Activated T-helper 2 cell treated with anti-CD3 and anti-CD28 coated beads, Interferon-gamma antibody, Interleukin-2, Interleukin-4, amounts not matched to agents 10 μg/mL and 5 μg/mL and 100 μg/mL, durations not matched to agents 14 hours and 24 hours and 36 hours (primary cell): ENCODE results near the gene PLEKHG2. TPM values are rescaled to one million over a fixed set of nuclear protein-coding genes. Genes with fewer than 3 reads are reported as not detected.

Experiments used
- DNase-seq: peaks from one replicate; pipeline ENCODE4 v3.0.0; 2021; ENCODE audit warnings: low spot score
- H3K27ac Mint-ChIP-seq: one replicate; pipeline ENCODE4 v1.8.0; 2021; ENCODE audit warnings: mixed read lengths
- H3K27me3 Mint-ChIP-seq: one replicate; pipeline ENCODE4 v1.8.0; 2021; ENCODE audit warnings: low read depth, mixed read lengths
- H3K36me3 Mint-ChIP-seq: one replicate; pipeline ENCODE4 v1.8.0; 2021; ENCODE audit warnings: low read depth, mixed read lengths
- H3K4me1 Mint-ChIP-seq: one replicate; pipeline ENCODE4 v1.8.0; 2021; ENCODE audit warnings: low read depth, mixed read lengths
- H3K4me3 Mint-ChIP-seq: one replicate; pipeline ENCODE4 v1.8.0; 2021; ENCODE audit warnings: low read depth, mild to moderate bottlenecking, moderate library complexity, mixed read lengths
- H3K9me3 Mint-ChIP-seq: one replicate; pipeline ENCODE4 v1.8.0; 2021; ENCODE audit warnings: mixed read lengths
- intact Hi-C: fragments of 100-400 bp; cut with micrococcal nuclease; formaldehyde crosslinking; loops from one replicate; pipeline ENCODE4 v1.15.1; 2023
- total RNA-seq: library from RNA; stranded (reverse); gene quantifications from 2 replicates; pipeline ENCODE4 v1.2.3, GENCODE V29; 2022

The PLEKHG2 gene
- total RNA-seq, 1 donor from 2014 or later, result 49.8 TPM

DNA sequence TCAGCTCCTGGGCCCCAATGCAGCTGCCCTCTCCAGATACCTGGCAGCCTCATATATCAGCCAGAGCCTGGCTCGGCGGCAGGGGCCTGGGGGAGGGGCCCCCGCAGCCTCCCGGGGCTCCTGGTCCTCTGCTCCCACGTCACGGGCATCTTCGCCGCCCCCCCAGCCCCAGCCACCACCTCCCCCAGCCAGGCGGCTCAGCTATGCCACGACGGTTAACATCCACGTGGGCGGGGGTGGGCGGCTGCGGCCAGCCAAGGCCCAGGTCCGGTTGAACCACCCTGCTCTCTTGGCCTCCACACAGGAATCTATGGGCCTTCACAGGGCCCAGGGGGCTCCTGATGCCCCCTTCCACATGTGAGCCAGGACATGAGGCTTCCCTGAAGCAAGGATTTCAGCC is 12.5 kb downstream of the PLEKHG2 start:
- H3K4me1 Mint-ChIP-seq, result no peaks in the 10 kb centered on the region
- intact Hi-C loops, result no loop called here
- no peak for DNase-seq
- no peak overlapping the region for H3K4me3 Mint-ChIP-seq
- H3K36me3 Mint-ChIP-seq, result peaks cover 21% of the 10 kb centered on the region
- no peaks in the 10 kb centered on the region for H3K9me3 Mint-ChIP-seq
- no peak overlapping the region for H3K27ac Mint-ChIP-seq
- no peaks in the 10 kb centered on the region for H3K27me3 Mint-ChIP-seq

DNA sequence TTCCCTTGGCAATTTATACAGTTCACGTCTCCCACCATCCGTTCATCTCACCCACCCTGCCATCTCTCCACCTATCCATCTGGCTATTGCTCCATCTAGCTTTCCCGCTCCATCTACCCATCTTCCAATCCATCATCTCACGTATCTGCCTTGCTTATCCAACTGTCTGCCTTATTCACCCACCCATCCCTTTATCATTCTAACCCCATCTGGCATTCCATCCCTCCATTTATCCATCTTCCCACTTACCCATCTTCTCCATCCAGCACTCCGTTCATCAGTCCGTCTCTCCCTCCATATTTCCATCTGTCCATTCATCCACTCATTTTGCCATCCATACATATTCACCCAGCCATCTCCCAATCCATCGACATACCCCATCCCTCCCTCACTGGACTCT is 13.3 kb downstream of the PLEKHG2 start:
- H3K4me3 Mint-ChIP-seq, result no peak overlapping the region
- no peak overlapping the region for H3K27ac Mint-ChIP-seq
- intact Hi-C loops, result no loop called here
- H3K27me3 Mint-ChIP-seq, result no peaks in the 10 kb centered on the region
- H3K9me3 Mint-ChIP-seq, result no peaks in the 10 kb centered on the region
- DNase-seq, result no peak
- peaks cover 6% of the 10 kb centered on the region for H3K4me1 Mint-ChIP-seq
- H3K36me3 Mint-ChIP-seq, result peaks cover 26% of the 10 kb centered on the region

DNA sequence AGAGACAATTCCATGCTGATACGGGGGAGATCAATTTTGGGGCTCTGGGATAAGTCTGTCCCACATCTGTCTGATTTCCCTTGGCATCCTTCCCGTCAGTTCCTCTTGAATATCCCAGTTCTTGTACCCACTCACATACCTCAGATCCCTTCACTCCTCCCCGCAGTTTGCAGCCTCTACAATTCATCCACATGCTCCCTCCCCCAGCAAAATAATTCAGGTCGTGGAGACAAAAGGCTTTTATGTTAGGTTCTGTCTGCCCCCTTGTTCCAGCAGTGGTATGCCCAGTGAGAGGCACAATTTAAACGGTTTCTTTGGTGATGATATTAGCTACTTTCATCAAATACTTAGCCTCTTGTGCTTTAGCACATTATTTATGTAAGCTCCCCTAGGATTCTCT is 13.7 kb downstream of the PLEKHG2 start:
- Mint-ChIP-seq H3K27me3 (no peaks in the 10 kb centered on the region), H3K4me3 (no peak overlapping the region), H3K36me3 (peaks cover 30% of the 10 kb centered on the region), H3K9me3 (no peaks in the 10 kb centered on the region), H3K27ac (no peak overlapping the region), H3K4me1 (peaks cover 10% of the 10 kb centered on the region)
- intact Hi-C loops, result no loop called here
- DNase-seq, result no peak

DNA sequence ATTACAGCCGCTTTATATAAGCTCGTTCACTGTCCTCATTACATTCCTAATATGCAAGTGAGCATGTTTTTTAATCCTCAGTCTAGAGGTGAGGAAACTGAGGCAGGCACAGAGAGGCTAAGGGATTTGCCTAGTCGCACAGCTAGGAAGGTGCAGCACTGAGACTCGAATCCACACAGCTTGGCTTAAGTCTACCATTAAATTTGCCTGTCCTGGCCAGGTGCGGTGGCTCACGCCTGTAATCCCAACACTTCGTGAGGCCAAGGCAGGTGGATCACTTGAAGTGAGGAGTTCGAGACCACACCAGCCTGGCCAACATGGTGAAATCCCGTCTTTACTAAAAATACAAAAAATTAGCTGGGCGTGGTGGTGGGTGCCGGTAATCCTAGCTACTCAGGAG is 15.2 kb downstream of the PLEKHG2 start:
- H3K4me3 Mint-ChIP-seq, result no peak overlapping the region
- no peak for DNase-seq
- peaks cover 38% of the 10 kb centered on the region for H3K36me3 Mint-ChIP-seq
- intact Hi-C loops, result no loop called here
- peaks cover 15% of the 10 kb centered on the region for H3K4me1 Mint-ChIP-seq
- H3K27ac Mint-ChIP-seq, result no peak overlapping the region
- H3K9me3 Mint-ChIP-seq, result no peaks in the 10 kb centered on the region
- H3K27me3 Mint-ChIP-seq, result no peaks in the 10 kb centered on the region

GRCh38 chr19:39428283-39429112 is 16.0 kb downstream of the PLEKHG2 start:
- Mint-ChIP-seq H3K36me3 (peaks cover 42% of the 10 kb centered on the region), H3K4me3 (no peak overlapping the region), H3K27ac (no peak overlapping the region), H3K27me3 (no peaks in the 10 kb centered on the region), H3K9me3 (no peaks in the 10 kb centered on the region), H3K4me1 (peaks cover 21% of the 10 kb centered on the region)
- intact Hi-C loops, result no loop called here
- DNase-seq, result no peak

DNA sequence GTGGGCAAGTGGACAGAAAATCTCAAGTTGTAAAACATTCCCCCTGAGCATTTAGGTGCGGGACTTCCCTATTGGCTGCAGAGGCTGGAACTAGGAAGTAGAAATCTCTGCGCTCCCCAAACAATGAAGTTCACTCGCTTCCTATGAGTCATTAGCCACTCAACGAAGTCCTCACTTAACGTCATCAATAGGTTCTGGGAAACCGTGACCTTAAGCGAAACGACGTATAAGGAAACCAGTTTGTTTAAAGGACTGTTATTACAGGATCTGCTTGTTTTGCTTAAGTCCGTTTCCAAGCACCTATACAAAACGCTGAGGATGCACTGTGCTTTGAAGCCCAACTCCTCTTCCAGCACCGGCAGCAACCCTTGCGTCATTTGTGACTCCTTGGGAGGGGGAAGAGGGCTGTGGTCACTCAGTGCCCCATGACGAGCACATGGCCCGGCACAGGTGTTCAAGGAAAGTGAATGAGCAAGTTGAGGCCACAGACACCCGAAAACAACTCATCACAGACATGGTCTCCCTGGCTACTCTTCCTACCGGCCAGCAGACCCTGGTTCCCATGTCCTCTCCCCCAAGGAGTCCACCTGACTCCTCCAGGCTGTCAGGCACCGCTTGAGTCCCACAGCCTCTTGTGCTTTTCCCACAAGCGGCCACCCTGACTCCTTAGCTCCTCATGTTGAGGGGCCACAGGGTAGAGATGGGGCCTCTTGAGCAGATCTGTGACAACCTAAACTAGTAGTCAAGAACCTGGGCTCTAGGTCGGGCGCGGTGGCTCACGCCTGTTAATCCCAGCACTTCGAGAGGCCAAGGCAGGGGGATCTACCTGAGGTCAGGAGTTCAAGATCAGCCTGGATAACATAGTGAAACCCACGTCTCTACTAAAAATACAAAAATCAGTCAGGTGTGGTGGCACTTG is 18.5 kb downstream of the PLEKHG2 start:
- intact Hi-C loops, result loop anchor here (1.0 to 2.0 kb wide), 2 partner anchors 14 to 19 kb away; partner anchors contain the start of genes PLEKHG2 and SUPT5H
- no peaks in the 10 kb centered on the region for H3K27me3 Mint-ChIP-seq
- peak overlapping the region; percentile 33 for H3K4me3 Mint-ChIP-seq
- H3K4me1 Mint-ChIP-seq, result peaks cover 33% of the 10 kb centered on the region
- H3K9me3 Mint-ChIP-seq, result no peaks in the 10 kb centered on the region
- peaks cover 52% of the 10 kb centered on the region for H3K36me3 Mint-ChIP-seq
- peak; percentile 44 for DNase-seq
- peak overlapping the region; percentile 97 for H3K27ac Mint-ChIP-seq

DNA sequence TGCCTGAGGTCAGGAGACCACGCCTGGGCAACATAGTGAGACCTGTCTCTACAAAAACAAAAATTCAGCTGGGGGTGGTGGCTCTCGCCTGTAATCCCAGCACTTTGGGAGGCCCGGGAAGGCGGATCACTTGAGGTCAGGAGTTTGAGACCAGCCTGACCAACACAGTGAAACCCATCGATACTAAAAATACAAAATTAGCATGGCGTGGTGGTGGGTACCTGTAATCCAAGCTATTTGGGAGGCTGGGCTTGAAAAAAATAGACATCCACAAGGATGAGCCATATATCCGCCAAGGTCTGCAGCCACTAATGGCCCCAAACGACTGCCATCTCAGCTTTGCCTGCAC is 20.2 kb downstream of the PLEKHG2 start:
- peaks cover 51% of the 10 kb centered on the region for H3K36me3 Mint-ChIP-seq
- H3K9me3 Mint-ChIP-seq, result no peaks in the 10 kb centered on the region
- H3K4me1 Mint-ChIP-seq, result peaks cover 41% of the 10 kb centered on the region
- peak overlapping the region; percentile 73 for H3K27ac Mint-ChIP-seq
- peak overlapping the region; percentile 45 for H3K4me3 Mint-ChIP-seq
- DNase-seq, result no peak
- intact Hi-C loops, result no loop called here
- no peaks in the 10 kb centered on the region for H3K27me3 Mint-ChIP-seq

DNA sequence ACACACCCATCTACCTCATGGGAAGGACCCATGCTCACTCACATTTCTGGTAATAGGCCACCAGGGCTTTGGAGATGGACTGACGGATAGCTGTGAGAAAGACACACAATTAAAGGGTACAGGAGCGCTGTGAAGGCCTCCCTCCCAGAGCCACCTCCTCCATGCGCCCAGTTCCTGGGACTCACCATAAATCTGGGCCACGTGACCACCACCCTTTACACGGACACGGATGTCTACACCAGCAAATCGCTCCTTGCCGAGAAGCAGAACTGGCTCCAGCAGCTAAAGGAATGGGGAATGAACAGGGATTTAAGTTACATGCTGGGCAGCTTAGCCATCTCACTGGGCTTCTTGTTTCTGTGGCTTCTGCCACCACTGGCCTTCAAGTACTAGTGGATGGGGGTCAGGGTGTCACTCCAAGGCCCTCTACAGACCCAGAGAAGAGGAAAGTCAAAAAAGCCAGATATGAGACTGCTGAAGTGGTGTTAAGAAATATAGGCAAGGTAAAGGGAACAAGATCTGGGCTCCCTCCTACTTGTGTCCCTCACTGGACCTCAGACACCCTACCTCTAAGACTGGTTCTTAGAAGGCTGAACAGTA is 21.1 kb downstream of the PLEKHG2 start:
- intact Hi-C loops, result no loop called here
- no peaks in the 10 kb centered on the region for H3K9me3 Mint-ChIP-seq
- H3K36me3 Mint-ChIP-seq, result peaks cover 51% of the 10 kb centered on the region
- peaks cover 41% of the 10 kb centered on the region for H3K4me1 Mint-ChIP-seq
- H3K4me3 Mint-ChIP-seq, result peak overlapping the region; percentile 58
- no peak for DNase-seq
- H3K27ac Mint-ChIP-seq, result peak overlapping the region; percentile 73
- H3K27me3 Mint-ChIP-seq, result no peaks in the 10 kb centered on the region

DNA sequence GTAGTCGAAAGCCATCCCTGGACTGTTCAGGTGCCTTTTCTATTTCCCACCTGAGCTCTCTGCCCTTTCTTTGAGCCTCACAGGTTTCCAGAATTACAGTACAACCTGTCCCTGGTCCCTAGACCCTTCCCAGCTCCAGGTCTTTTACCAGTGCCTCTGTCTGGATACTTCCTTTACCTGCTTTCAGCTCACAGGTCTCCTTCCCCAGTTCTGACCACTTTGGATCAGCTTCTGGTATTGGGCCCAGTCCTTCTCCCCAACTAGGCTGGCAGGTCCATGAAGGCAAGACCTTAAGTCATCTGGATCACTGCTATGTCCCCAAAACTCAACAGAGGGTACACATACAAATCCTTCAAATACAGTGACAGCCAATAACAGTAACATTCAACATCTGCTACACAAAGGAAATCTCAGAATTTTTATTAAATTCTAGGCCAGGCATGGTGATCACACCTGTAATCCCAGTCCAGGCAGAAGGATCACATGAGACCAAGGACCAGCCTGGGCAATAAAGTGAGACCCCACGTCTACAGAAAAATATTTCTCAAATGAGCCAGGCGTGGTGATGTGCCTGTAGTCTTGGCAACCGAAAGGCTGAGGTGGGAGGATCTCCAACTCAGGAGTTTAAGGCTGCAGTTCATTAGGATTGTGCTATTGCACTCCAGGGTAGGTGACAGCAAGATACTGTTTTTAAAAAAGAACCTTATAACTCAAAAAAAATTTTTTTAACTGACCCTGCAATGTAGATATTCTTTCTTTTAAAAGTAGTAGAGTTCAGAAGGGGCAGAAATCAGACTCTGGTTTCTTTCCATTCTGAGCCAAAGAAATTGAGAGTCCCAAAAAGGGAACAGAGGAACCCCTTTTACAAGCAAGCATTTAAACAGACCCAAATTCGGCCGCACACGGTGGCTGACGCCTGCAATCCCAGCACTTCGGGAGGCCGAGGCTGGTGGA is 21.9 kb downstream of the PLEKHG2 start:
- Mint-ChIP-seq H3K4me3 (peak overlapping the region; percentile 100), H3K36me3 (peaks cover 51% of the 10 kb centered on the region), H3K27me3 (no peaks in the 10 kb centered on the region), H3K27ac (peak overlapping the region; percentile 99), H3K4me1 (peaks cover 41% of the 10 kb centered on the region), H3K9me3 (no peaks in the 10 kb centered on the region)
- intact Hi-C loops, result no loop called here
- DNase-seq, result no peak

GRCh38 chr19:39435499-39436349 is 23.3 kb downstream of the PLEKHG2 start, which contains the start of gene RPS16:
Gene RPS16, minus strand, starts transcription at chr19:39435949. Its CDS starts 54 bp downstream, at chr19:39435895.
- Mint-ChIP-seq H3K4me3 (peak within 1 kb of the TSS; percentile 100), H3K36me3 (peaks cover 46% of the 10 kb centered on the region), H3K27ac (peak within 1 kb of the TSS; percentile 99), H3K27me3 (no peaks in the 10 kb centered on the region), H3K4me1 (peaks cover 40% of the 10 kb centered on the region), H3K9me3 (no peaks in the 10 kb centered on the region)
- intact Hi-C loops, result loop anchor here (1.0 to 2.0 kb wide), 4 partner anchors 10 to 45 kb away; partner anchors contain the start of genes MED29, PAF1, PLEKHG2 and SUPT5H
- DNase-seq, result peak; percentile 99

DNA sequence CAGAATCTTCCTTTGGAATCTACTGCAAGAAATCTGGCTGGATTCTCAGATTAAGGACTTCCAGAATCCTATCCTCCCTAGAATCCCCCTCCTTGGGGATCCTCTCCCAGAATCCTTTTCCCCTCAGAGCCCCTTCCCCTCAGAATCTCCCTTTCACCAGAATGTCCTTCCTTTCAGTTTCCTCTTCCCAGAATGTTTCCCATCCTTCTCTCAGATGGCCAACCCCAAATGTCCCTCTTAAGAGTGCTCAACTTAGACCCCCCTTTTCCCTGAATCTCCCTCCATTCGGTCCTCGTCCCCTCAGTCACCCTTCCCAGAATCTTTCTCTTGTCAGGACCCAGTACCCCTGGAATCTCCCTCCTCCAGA is 23.9 kb downstream of the PLEKHG2 start:
- H3K36me3 Mint-ChIP-seq, result peaks cover 40% of the 10 kb centered on the region
- peaks cover 36% of the 10 kb centered on the region for H3K4me1 Mint-ChIP-seq

More for the DNA sequence above, 23.9 kb downstream of the PLEKHG2 start:
- DNase-seq, result no peak
- Mint-ChIP-seq H3K27ac (peak overlapping the region; percentile 99), H3K27me3 (no peaks in the 10 kb centered on the region), H3K9me3 (no peaks in the 10 kb centered on the region), H3K4me3 (peak overlapping the region; percentile 100)
- intact Hi-C loops, result loop anchor here (1.0 to 2.0 kb wide), 4 partner anchors 9 to 45 kb away; partner anchors contain the start of genes MED29, PAF1, PLEKHG2 and SUPT5H
